ENCODE results near the gene TAF3.

- TF ChIP-seq CTCF (IDR thresholded peaks at IDR 0.05) (no peak), POLR2A (IDR thresholded peaks at IDR 0.05) (no peak)
These were observed 39.0 kb downstream of the TAF3 start for GRCh38 chr10:7857262-7857661.
